K562 (cell line): Measurements from ENCODE around the gene PCBP2. TPM values are rescaled to one million over a fixed set of nuclear protein-coding genes. Genes with fewer than 3 reads are reported as not detected.

Experiments used
- BMI1 ChIP-seq: fragments of 150-350 bp; IDR thresholded peaks from 2 replicates; pipeline ENCODE4 v1.6.1; 2014; ENCODE audit warnings: low read length
- CCNT2 ChIP-seq: IDR thresholded peaks from 2 replicates; pipeline ENCODE4 v1.6.1; 2011; ENCODE audit warnings: borderline replicate concordance, low read depth, mild to moderate bottlenecking, moderate library complexity, mixed read lengths, low read length; ENCODE audit not compliant: insufficient read length; ENCODE audit errors: extremely low read depth
- GTF2B ChIP-seq: IDR thresholded peaks from 2 replicates; pipeline ENCODE4 v1.6.1; 2011; ENCODE audit not compliant: insufficient read length; ENCODE audit errors: extremely low read depth
- IRF9 ChIP-seq: fragments of 450-650 bp; IDR thresholded peaks from 2 replicates; pipeline ENCODE4 v1.6.1; 2016; ENCODE audit warnings: missing biosample characterization, missing genetic modification characterization
- MITF ChIP-seq: IDR thresholded peaks from 2 replicates; pipeline ENCODE4 v1.6.1; 2014; ENCODE audit warnings: antibody characterized with exemption
- STAG1 ChIP-seq: sonication (generic); formaldehyde crosslinking; IDR thresholded peaks from 2 replicates; pipeline ENCODE4 v1.5.0; 2020; ENCODE audit warnings: missing genetic modification reagents, borderline replicate concordance
- ZBTB26 ChIP-seq: fragments of 450-650 bp; formaldehyde crosslinking; IDR thresholded peaks from 2 replicates; pipeline ENCODE4 v1.4.0; 2022; ENCODE audit warnings: missing genetic modification characterization
- ZNF639 ChIP-seq, 2 experiments: fragments of 200-800 bp in 1 of 2; sonication (Bioruptor generic) in 1 of 2; sonication (generic) in 1 of 2; formaldehyde crosslinking in 1 of 2; IDR thresholded peaks in 1 of 2; conservative IDR thresholded peaks in 1 of 2; 2 replicates each; pipeline versions ENCODE4 v1.5.0 to v1.6.1; 2016 to 2020; ENCODE audit warnings: missing compliant biosample characterization in 1 of 2, missing genetic modification characterization in 1 of 2, missing genetic modification reagents in 1 of 2
- polyA plus RNA-seq, 8 experiments: library from polyadenylated mRNA; depleted of rRNA in 4 of 8; stranded (reverse) in 5 of 8; unstranded in 3 of 8; fragments of >200 nt; fragmentation: Nextera tagmentation in 2 of 8; fragmentation: Illumina TruSeq in 1 of 8; extraction: Ambion mirVana in 2 of 8; extraction: Trizol in 1 of 8; gene quantifications; 2 replicates each; pipeline versions ENCODE4 v1.2.1 to v1.2.3, GENCODE V29; 2011 to 2014; ENCODE audit warnings: inconsistent platforms in 1 of 8, missing spikeins in 1 of 8
- total RNA-seq, 7 experiments: library from RNA; depleted of rRNA in 6 of 7; stranded (reverse); fragments of >200 nt in 6 of 7; fragmentation: Illumina TruSeq in 2 of 7; extraction: Trizol in 2 of 7; gene quantifications; 2 replicates each; pipeline versions ENCODE4 v1.2.1 to v1.2.3, GENCODE V29; 2011 to 2021; ENCODE audit warnings: low replicate concordance in 1 of 7

Gene PCBP2
- total and polyA plus RNA-seq, 9 of the 15 experiments (the other 6 are each of a cell fraction or from before 2014, with no cell fraction given), result 137 to 831 (median 328) TPM

- TF ChIP-seq ZBTB26 (CRISPR knock-in tag) (no peak), GTF2B (no peak), MITF (0 out of 2 replicates have a peak, but pooled peaks have one; percentile 12), STAG1 (CRISPR knock-in tag) (peak; percentile 17; the same call in 1 of the 2 replicates), CCNT2 (peak; percentile 67), BMI1 (no peak), IRF9 (tag) (no peak), ZNF639 (CRISPR knock-in tag; conservative IDR thresholded peaks at IDR 0.05 in 1 of 2, IDR thresholded peaks at IDR 0.05 in 1 of 2) (peak; percentile 90 to 93; a peak in 3 of 4 replicates)
Measured at GRCh38 chr12:53452159-53453077, 516 bp downstream of the PCBP2 start (continued).
